HEK293 (cell line): ENCODE data around the gene LILRB2.

Experiments used
- CTCF ChIA-PET: fragments of 350-600 bp; formaldehyde crosslinking; extraction: SDS; loops from one replicate; lab custom pipeline; 2021; ENCODE audit warnings: antibody characterized with exemption; lab: Yijun Ruan, JAX
- POLR2A ChIA-PET: fragments of 300-600 bp; formaldehyde crosslinking; extraction: SDS; loops from one replicate; lab custom pipeline; 2020; ENCODE audit warnings: antibody characterized with exemption, inconsistent platforms; lab: Yijun Ruan, JAX
- H3K27ac ChIP-seq: fragments of 200-500 bp; sonication (Bioruptor generic); 2 replicates; pipeline ENCODE4 v1.5.1; 2014; ENCODE audit warnings: low read depth, low read length, control low read depth, inconsistent platforms; ENCODE audit errors: extremely low read depth
- H3K36me3 ChIP-seq, 2 experiments: fragments of 200-500 bp in 1 of 2; sonication (Bioruptor generic) in 1 of 2; 1 replicate in 1 of 2; 2 replicates in 1 of 2; pipeline ENCODE4 v1.5.1; 2014 to 2017; ENCODE audit warnings: inconsistent platforms in 2 of 2, low read length in 2 of 2; ENCODE audit not compliant: control insufficient read depth in 2 of 2, insufficient read depth in 1 of 2
- H3K4me1 ChIP-seq: fragments of 200-500 bp; sonication (Bioruptor generic); 2 replicates; pipeline ENCODE4 v1.5.1; 2014; ENCODE audit warnings: mild to moderate bottlenecking, low read length, inconsistent platforms; ENCODE audit not compliant: control insufficient read depth, insufficient read depth
- H3K4me3 ChIP-seq: 2 replicates; pipeline ENCODE4 v1.5.1; 2011; ENCODE audit warnings: low read depth, mild to moderate bottlenecking, control low read depth, low read length, moderate library complexity
- H3K9me3 ChIP-seq: fragments of 200-500 bp; sonication (Bioruptor generic); 2 replicates; pipeline ENCODE4 v1.5.1; 2014; ENCODE audit warnings: low read depth, low read length, inconsistent platforms; ENCODE audit not compliant: control insufficient read depth, insufficient read depth
- EGR2 ChIP-seq: fragments of 450-650 bp; formaldehyde crosslinking; IDR thresholded peaks from 2 replicates; pipeline ENCODE4 v1.5.1; 2016; ENCODE audit warnings: low read depth, missing biosample characterization, missing genetic modification characterization
- GFI1B ChIP-seq: fragments of 450-650 bp; formaldehyde crosslinking; IDR thresholded peaks from 2 replicates; pipeline ENCODE4 v1.5.1; 2016; ENCODE audit warnings: missing biosample characterization, missing genetic modification characterization
- HOXD13 ChIP-seq: sonication (generic); formaldehyde crosslinking; IDR thresholded peaks from 2 replicates; pipeline ENCODE4 v1.8.0; 2022; ENCODE audit warnings: missing genetic modification reagents, borderline replicate concordance
- OSR2 ChIP-seq: fragments of 450-650 bp; formaldehyde crosslinking; IDR thresholded peaks from 2 replicates; pipeline ENCODE4 v1.5.1; 2016; ENCODE audit warnings: missing biosample characterization, missing genetic modification characterization
- REST ChIP-seq: fragments of 450-650 bp; formaldehyde crosslinking; IDR thresholded peaks from 2 replicates; pipeline ENCODE4 v1.5.1; 2016; ENCODE audit warnings: missing biosample characterization, missing genetic modification characterization
- SALL2 ChIP-seq: fragments of 450-650 bp; formaldehyde crosslinking; IDR thresholded peaks from 2 replicates; pipeline ENCODE4 v1.5.0; 2017; ENCODE audit warnings: missing biosample characterization, mild to moderate bottlenecking, missing genetic modification characterization, borderline replicate concordance
- SCRT1 ChIP-seq: fragments of 450-650 bp; formaldehyde crosslinking; IDR thresholded peaks from 2 replicates; pipeline ENCODE4 v1.5.1; 2016; ENCODE audit warnings: missing biosample characterization, missing genetic modification characterization, borderline replicate concordance
- ZBTB11 ChIP-seq: fragments of 450-650 bp; formaldehyde crosslinking; conservative IDR thresholded peaks from 2 replicates; pipeline ENCODE4 v1.5.1; 2016; ENCODE audit warnings: low read depth, missing biosample characterization, missing genetic modification characterization
- ZNF140 ChIP-seq: fragments of 450-650 bp; formaldehyde crosslinking; IDR thresholded peaks from 2 replicates; pipeline ENCODE4 v1.5.1; 2016; ENCODE audit warnings: missing biosample characterization, missing genetic modification characterization
- ZNF16 ChIP-seq: fragments of 450-650 bp; formaldehyde crosslinking; IDR thresholded peaks from 2 replicates; pipeline ENCODE4 v1.5.1; 2016; ENCODE audit warnings: low read depth, missing biosample characterization, missing genetic modification characterization
- ZNF174 ChIP-seq: fragments of 450-650 bp; formaldehyde crosslinking; IDR thresholded peaks from 2 replicates; pipeline ENCODE4 v1.5.0; 2017; ENCODE audit warnings: missing biosample characterization, mild to moderate bottlenecking, missing genetic modification characterization
- ZNF184 ChIP-seq: fragments of 450-650 bp; IDR thresholded peaks from 2 replicates; pipeline ENCODE4 v1.5.1; 2018; ENCODE audit warnings: missing biosample characterization, mild to moderate bottlenecking, missing genetic modification characterization
- ZNF223 ChIP-seq: fragments of 450-650 bp; formaldehyde crosslinking; IDR thresholded peaks from 2 replicates; pipeline ENCODE4 v1.5.1; 2016; ENCODE audit warnings: missing biosample characterization, missing genetic modification characterization
- ZNF26 ChIP-seq: fragments of 450-650 bp; formaldehyde crosslinking; IDR thresholded peaks from 2 replicates; pipeline ENCODE4 v1.5.1; 2016; ENCODE audit warnings: missing biosample characterization, missing genetic modification characterization
- ZNF558 ChIP-seq: fragments of 450-650 bp; formaldehyde crosslinking; IDR thresholded peaks from 2 replicates; pipeline ENCODE4 v1.5.1; 2016; ENCODE audit warnings: missing biosample characterization, missing genetic modification characterization
- ZNF600 ChIP-seq: fragments of 450-650 bp; formaldehyde crosslinking; IDR thresholded peaks from 2 replicates; pipeline ENCODE4 v1.5.1; 2016; ENCODE audit warnings: missing biosample characterization, missing genetic modification characterization
- ZNF610 ChIP-seq: fragments of 450-650 bp; formaldehyde crosslinking; IDR thresholded peaks from 2 replicates; pipeline ENCODE4 v1.5.1; 2016; ENCODE audit warnings: missing biosample characterization, missing genetic modification characterization, borderline replicate concordance
- ZSCAN23 ChIP-seq: fragments of 450-650 bp; formaldehyde crosslinking; IDR thresholded peaks from 2 replicates; pipeline ENCODE4 v1.5.1; 2016; ENCODE audit warnings: missing biosample characterization, missing genetic modification characterization
- ZSCAN5A ChIP-seq: fragments of 450-650 bp; formaldehyde crosslinking; IDR thresholded peaks from 2 replicates; pipeline ENCODE4 v1.5.1; 2016; ENCODE audit warnings: missing biosample characterization, missing genetic modification characterization

The LILRB2 gene

GRCh38 chr19:54307389-54308020 lies 26.6 kb upstream of the LILRB2 start (continued):
- TF ChIP-seq ZSCAN5A (tag by site-specific recombination), result no peak

GRCh38 chr19:54305141-54305540 lies 24.2 kb upstream of the LILRB2 start:
- Histone ChIP-seq H3K27ac (no peak overlapping the region), H3K36me3 (no peaks in the 10 kb centered on the region), H3K9me3 (no peaks in the 10 kb centered on the region), H3K4me3 (no peak overlapping the region), H3K4me1 (no peaks in the 10 kb centered on the region)
- ChIA-PET POLR2A (no interaction called here), CTCF (no interaction called here)
- TF ChIP-seq ZNF16 (tag by site-specific recombination) (no peak), ZNF610 (no peak), SALL2 (tag by site-specific recombination) (no peak), OSR2 (tag by site-specific recombination) (no peak), ZBTB11 (tag by site-specific recombination) (no peak), GFI1B (tag by site-specific recombination) (no peak), HOXD13 (CRISPR knock-in tag) (no peak), EGR2 (tag by site-specific recombination) (no peak), ZNF600 (tag by site-specific recombination) (no peak), ZNF26 (tag by site-specific recombination) (no peak), SCRT1 (no peak), ZNF558 (tag by site-specific recombination) (no peak), ZNF223 (tag by site-specific recombination) (no peak), ZNF174 (no peak), REST (tag by site-specific recombination) (no peak), ZSCAN23 (no peak), ZNF184 (tag by site-specific recombination) (no peak), ZNF140 (tag by site-specific recombination) (no peak)
